GM19193 (cell line): ENCODE data around the gene RTP5.

Experiments
- POLR2A ChIP-seq: IDR thresholded peaks from 4 replicates; pipeline ENCODE4 v1.6.1; 2011; ENCODE audit not compliant: insufficient read depth, insufficient read length; ENCODE audit errors: extremely low read depth

The RTP5 gene

GRCh38 chr2:241869087-241869961, at the start of gene RTP5:
Gene RTP5, plus strand, starts transcription at chr2:241869729. Its CDS starts 28 bp downstream, at chr2:241869757.
- TF ChIP-seq POLR2A, result no peak

GRCh38 chr2:241820625-241821384, 48.7 kb upstream of the RTP5 start:
- TF ChIP-seq POLR2A, result no peak

- no peak for TF ChIP-seq POLR2A
Observed at GRCh38 chr2:241821460-241822263, 47.9 kb upstream of the RTP5 start.

- TF ChIP-seq POLR2A, result no peak
Observed at GRCh38 chr2:241822264-241822623, 47.3 kb upstream of the RTP5 start.

- no peak for TF ChIP-seq POLR2A
Observed at GRCh38 chr2:241827394-241827793, 42.1 kb upstream of the RTP5 start.

- TF ChIP-seq POLR2A, result no peak
Observed at GRCh38 chr2:241833101-241833663, 36.3 kb upstream of the RTP5 start.

GRCh38 chr2:241834527-241835210, 34.9 kb upstream of the RTP5 start:
- no peak for TF ChIP-seq POLR2A

- no peak for TF ChIP-seq POLR2A
Observed at GRCh38 chr2:241835611-241836010, 33.9 kb upstream of the RTP5 start.

- no peak for TF ChIP-seq POLR2A
Observed at GRCh38 chr2:241836292-241836691, 33.2 kb upstream of the RTP5 start.

GRCh38 chr2:241837197-241837965, 32.1 kb upstream of the RTP5 start:
- TF ChIP-seq POLR2A, result no peak

GRCh38 chr2:241841181-241842066, 28.1 kb upstream of the RTP5 start:
- TF ChIP-seq POLR2A, result no peak

GRCh38 chr2:241842067-241842415, 27.5 kb upstream of the RTP5 start:
- no peak for TF ChIP-seq POLR2A
